Measurements from ENCODE around the gene FZD4.

FZD4 gene

GRCh38 chr11:86940122-86940777, 14.9 kb downstream of the FZD4 start:
- no peak for TF ChIP-seq CTCF (conservative IDR thresholded peaks at IDR 0.05)
- H3K27ac ChIP-seq = peak overlapping the region; percentile 77

- TF ChIP-seq CTCF (conservative IDR thresholded peaks at IDR 0.05) = peak; percentile 68
- H3K27ac ChIP-seq = peak overlapping the region; percentile 77
These were observed 16.0 kb downstream of the FZD4 start for GRCh38 chr11:86938900-86939880.

- H3K27ac ChIP-seq = peak overlapping the region; percentile 2; the same call in 1 of the 2 replicates
- no peak for TF ChIP-seq CTCF (conservative IDR thresholded peaks at IDR 0.05)
These were observed 16.8 kb downstream of the FZD4 start for GRCh38 chr11:86938203-86938899.

GRCh38 chr11:86937193-86937806, 17.9 kb downstream of the FZD4 start:
- peak overlapping the region; percentile 89; the same call in 1 of the 2 replicates for H3K27ac ChIP-seq

- TF ChIP-seq CTCF (conservative IDR thresholded peaks at IDR 0.05) = no peak
- peak overlapping the region; percentile 89 for H3K27ac ChIP-seq
These were observed 20.1 kb downstream of the FZD4 start for GRCh38 chr11:86934926-86935579.

GRCh38 chr11:86934582-86934900, 20.7 kb downstream of the FZD4 start:
- no peak for TF ChIP-seq CTCF (conservative IDR thresholded peaks at IDR 0.05)
- H3K27ac ChIP-seq = peak overlapping the region; percentile 89

GRCh38 chr11:86933891-86934581, 21.2 kb downstream of the FZD4 start:
- peak overlapping the region; percentile 89 for H3K27ac ChIP-seq
- no peak for TF ChIP-seq CTCF (conservative IDR thresholded peaks at IDR 0.05)
